ENCODE data around the gene ZNRF3.

Gene ZNRF3

DNA sequence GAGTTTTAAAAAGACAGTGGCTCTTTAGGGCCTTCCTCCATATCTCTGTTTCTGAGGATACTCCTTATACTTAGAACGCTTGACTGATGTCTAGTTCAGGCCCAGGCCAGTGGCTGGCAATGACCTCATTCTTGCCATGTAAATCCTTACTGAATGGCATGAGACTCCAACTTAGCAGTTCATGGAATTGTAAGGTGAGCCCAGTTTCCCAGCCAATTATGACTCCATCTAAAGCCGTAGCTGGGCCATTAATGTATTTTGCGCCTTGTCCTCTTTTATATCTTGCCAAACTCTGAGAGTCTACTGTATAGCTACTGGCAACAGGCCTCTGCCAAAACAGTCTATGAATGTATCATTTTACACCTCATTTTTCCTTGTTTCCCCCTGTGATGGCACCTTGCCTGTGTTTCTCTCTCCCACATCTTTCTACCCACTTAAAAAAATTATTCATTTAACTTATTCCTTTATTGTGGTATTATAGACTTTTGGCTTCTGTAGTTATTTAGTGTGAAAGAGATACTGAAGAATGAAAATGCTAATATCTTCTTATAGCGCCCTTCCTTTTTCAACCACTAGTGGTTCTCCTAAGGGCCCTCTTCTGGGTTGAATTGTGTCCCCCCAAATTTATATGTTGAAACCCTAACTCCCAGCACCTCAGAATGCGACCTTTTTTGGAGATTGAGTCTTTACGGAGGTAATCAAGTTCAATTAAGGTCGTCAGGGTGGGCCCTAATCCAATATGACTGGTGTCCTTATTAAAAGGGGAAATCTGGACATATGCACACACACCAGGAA is 67.4 kb downstream of the ZNRF3 start:
- no peaks in the 10 kb centered on the region for H3K27me3 ChIP-seq (ENCODE audit: low read length)
- no peak overlapping the region for H3K4me2 ChIP-seq (ENCODE audit: low read depth, low read length, poor library complexity, severe bottlenecking)
- H3K4me3 ChIP-seq (ENCODE audit: insufficient read depth, low read length, poor library complexity, severe bottlenecking): no peak overlapping the region
- H3K79me2 ChIP-seq (ENCODE audit: insufficient read depth, low read length): no peaks in the 10 kb centered on the region
- no peak overlapping the region for H3K9ac ChIP-seq (ENCODE audit: low read length)
- H3F3A ChIP-seq (ENCODE audit: insufficient read depth): no peaks in the 10 kb centered on the region
- no peaks in the 10 kb centered on the region for H3K9me2 ChIP-seq (replicated peaks; ENCODE audit: insufficient read depth, low read length)
- H3K27ac ChIP-seq (ENCODE audit: low read depth, low read length): no peak overlapping the region
- no peaks in the 10 kb centered on the region for H3K36me3 ChIP-seq (ENCODE audit: low read length)
- TF ChIP-seq EZH2phosphoT487 (conservative IDR thresholded peaks at IDR 0.05; ENCODE audit: low read length): no peak
- TF ChIP-seq, protein P1, sequence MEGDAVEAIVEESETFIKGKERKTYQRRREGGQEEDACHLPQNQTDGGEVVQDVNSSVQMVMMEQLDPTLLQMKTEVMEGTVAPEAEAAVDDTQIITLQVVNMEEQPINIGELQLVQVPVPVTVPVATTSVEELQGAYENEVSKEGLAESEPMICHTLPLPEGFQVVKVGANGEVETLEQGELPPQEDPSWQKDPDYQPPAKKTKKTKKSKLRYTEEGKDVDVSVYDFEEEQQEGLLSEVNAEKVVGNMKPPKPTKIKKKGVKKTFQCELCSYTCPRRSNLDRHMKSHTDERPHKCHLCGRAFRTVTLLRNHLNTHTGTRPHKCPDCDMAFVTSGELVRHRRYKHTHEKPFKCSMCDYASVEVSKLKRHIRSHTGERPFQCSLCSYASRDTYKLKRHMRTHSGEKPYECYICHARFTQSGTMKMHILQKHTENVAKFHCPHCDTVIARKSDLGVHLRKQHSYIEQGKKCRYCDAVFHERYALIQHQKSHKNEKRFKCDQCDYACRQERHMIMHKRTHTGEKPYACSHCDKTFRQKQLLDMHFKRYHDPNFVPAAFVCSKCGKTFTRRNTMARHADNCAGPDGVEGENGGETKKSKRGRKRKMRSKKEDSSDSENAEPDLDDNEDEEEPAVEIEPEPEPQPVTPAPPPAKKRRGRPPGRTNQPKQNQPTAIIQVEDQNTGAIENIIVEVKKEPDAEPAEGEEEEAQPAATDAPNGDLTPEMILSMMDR (IDR thresholded peaks at IDR 0.05; ENCODE audit: insufficient read depth, low read length, poor library complexity, severe bottlenecking): no peak
- no peaks in the 10 kb centered on the region for H3K9me3 ChIP-seq (ENCODE audit: insufficient read depth, low read length)
- no peaks in the 10 kb centered on the region for H4K20me1 ChIP-seq (ENCODE audit: low read depth, low read length)
- no peak overlapping the region for H2AFZ ChIP-seq (ENCODE audit: low read depth, low read length, severe bottlenecking)

DNA sequence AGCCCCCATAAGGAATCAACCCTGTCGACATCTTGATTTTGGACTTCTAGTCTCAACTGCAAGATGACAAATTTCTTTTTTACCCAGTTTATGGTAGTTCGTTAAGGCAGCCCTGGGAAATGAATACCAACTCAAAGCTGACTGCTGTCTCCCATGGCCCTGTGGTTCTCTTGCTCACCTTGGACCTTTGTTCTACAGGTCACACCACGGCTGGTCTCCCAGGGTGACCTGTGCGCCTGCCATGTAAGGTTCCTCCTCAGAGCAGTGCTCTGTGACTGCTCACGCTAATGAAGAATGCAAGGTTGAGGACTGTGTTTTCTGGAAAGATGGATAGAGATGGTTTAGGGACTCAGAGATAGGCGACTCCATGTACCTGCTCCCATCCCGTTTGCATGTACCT is 68.2 kb downstream of the ZNRF3 start:
- Histone ChIP-seq H3K4me3 (ENCODE audit: insufficient read depth, low read length, poor library complexity, severe bottlenecking) (no peak overlapping the region), H3K27me3 (ENCODE audit: low read length) (no peaks in the 10 kb centered on the region), H3K36me3 (ENCODE audit: low read length) (no peaks in the 10 kb centered on the region), H3K9me2 (replicated peaks; ENCODE audit: insufficient read depth, low read length) (no peaks in the 10 kb centered on the region), H3F3A (ENCODE audit: insufficient read depth) (no peaks in the 10 kb centered on the region), H2AFZ (ENCODE audit: low read depth, low read length, severe bottlenecking) (no peak overlapping the region), H3K9me3 (ENCODE audit: insufficient read depth, low read length) (no peaks in the 10 kb centered on the region), H4K20me1 (ENCODE audit: low read depth, low read length) (no peaks in the 10 kb centered on the region), H3K9ac (ENCODE audit: low read length) (no peak overlapping the region), H3K79me2 (ENCODE audit: insufficient read depth, low read length) (no peaks in the 10 kb centered on the region), H3K4me2 (ENCODE audit: low read depth, low read length, poor library complexity, severe bottlenecking) (no peak overlapping the region), H3K27ac (ENCODE audit: low read depth, low read length) (no peak overlapping the region)
- TF ChIP-seq EZH2phosphoT487 (conservative IDR thresholded peaks at IDR 0.05; ENCODE audit: low read length): no peak
- TF ChIP-seq, protein P1 (IDR thresholded peaks at IDR 0.05; ENCODE audit: insufficient read depth, low read length, poor library complexity, severe bottlenecking): no peak

DNA sequence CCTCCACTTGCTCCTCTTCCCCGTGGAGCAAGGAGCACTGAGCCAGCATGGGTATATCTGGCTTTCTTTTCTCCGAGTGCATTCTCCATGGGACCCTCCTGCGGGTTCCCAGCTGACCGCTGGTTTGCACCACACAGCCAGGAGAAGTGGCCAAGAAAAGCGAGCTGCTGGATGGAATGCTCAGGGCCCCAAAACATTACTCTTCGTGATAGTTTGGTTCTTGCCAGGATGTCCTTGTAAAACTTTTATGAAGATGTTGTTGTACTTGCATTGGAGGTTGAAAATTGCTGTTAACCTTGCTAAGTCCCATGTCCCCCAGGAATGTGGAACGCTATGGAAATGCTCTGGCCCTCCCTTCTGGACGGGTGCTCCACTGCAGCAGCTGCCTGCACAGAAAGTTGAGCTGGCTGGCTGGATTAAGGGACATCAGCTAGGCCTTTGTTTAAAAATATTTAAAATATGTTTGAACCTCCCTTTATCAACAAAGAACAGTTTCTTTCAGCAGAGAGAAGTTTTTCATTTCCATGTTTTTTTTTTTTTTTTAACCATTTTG is 68.7 kb downstream of the ZNRF3 start:
- Histone ChIP-seq H3K4me3 (ENCODE audit: insufficient read depth, low read length, poor library complexity, severe bottlenecking) (no peak overlapping the region), H3K27ac (ENCODE audit: low read depth, low read length) (no peak overlapping the region), H3K27me3 (ENCODE audit: low read length) (no peaks in the 10 kb centered on the region), H3K9me2 (replicated peaks; ENCODE audit: insufficient read depth, low read length) (no peaks in the 10 kb centered on the region), H3K79me2 (ENCODE audit: insufficient read depth, low read length) (no peaks in the 10 kb centered on the region), H3K4me2 (ENCODE audit: low read depth, low read length, poor library complexity, severe bottlenecking) (no peak overlapping the region), H3F3A (ENCODE audit: insufficient read depth) (no peaks in the 10 kb centered on the region), H2AFZ (ENCODE audit: low read depth, low read length, severe bottlenecking) (no peak overlapping the region), H3K9ac (ENCODE audit: low read length) (no peak overlapping the region), H3K36me3 (ENCODE audit: low read length) (no peaks in the 10 kb centered on the region), H3K9me3 (ENCODE audit: insufficient read depth, low read length) (no peaks in the 10 kb centered on the region), H4K20me1 (ENCODE audit: low read depth, low read length) (no peaks in the 10 kb centered on the region)
- TF ChIP-seq, protein P1 (IDR thresholded peaks at IDR 0.05; ENCODE audit: insufficient read depth, low read length, poor library complexity, severe bottlenecking): no peak
- TF ChIP-seq EZH2phosphoT487 (conservative IDR thresholded peaks at IDR 0.05; ENCODE audit: low read length): no peak

Measured in SU-DHL-6 (cell line).